GM03348 (cell line): ENCODE data around the gene VAPA.
A peak's percentile ranks its signal among the peaks of the same experiment; 100 is the strongest.

Experiments
- DNase-seq: peaks from one replicate; pipeline ENCODE4 v3.0.0; 2012; ENCODE audit warnings: low spot score

The VAPA gene

DNA sequence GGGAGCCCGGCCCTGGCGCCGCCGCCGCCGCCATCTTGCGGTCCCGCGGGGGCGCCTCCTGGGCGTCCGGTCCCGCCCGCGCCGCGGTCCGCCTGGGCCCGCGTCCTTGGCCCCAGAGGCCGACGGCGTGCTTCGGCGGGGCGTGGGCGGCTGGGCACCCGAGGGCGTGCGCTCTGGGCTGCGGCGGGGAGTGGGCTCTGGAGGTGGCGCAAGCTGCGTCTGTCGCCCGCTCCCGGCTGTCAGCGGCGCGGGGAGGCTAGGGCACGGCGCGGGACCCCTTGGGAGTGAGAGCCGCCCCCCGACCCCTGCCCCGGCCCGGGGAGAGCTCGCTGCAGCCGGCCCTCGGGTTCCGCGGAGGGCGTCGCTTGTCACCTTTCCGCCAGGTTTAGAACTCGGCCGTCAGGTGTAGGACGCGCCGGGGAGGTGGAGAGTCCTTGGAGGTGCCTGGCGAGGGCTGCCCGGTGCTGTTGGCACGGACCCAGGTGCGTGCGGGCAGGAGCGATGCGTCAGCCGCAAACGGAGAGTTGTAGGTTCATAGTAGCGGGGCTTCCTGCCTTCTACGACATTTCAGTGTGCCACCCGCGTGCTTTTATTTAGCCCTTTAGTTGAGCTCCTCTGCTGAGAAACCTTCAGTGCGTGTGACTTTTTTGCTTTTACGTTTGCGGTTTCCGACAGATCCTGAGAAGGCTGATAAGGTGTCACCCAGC is 921 bp downstream of the VAPA start:
- DNase-seq = peak; percentile 86

DNA sequence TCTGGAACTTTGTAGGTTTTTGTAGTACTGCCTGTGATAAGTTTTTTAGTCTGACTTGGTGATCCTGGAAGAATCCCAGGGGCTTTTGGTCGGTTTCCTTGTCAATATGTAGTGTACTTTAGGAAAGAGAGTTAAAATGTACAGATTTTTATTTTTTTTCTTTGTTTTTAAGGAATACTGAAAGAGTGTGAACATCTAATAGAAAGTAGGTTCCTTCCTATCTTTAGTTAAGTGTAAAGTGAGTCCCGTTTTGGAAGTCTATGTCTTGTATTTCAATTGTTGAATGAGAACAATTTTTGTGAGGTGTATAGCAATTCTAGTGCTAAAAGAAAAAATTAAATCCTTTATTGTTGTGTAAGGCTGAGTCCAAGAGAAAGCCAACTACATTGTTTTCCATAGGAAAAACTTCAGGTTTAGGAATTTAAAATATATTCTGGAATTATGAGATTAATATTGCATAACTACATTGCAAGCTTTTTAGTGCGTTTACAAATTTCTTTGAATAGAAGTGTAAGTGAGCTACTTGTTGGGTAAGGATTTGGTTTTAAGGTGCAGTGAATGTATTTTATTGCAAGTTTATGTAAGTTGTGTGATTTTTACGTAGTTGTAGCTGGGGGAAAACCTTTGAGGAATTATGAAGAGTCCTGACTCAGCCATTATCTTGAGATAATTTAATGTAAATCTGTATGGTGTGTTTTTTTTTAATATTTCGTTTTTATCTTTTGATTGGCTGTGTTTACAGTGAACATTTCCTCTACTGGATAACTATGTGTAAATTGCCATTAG is 1.7 kb downstream of the VAPA start:
- DNase-seq = no peak

DNA sequence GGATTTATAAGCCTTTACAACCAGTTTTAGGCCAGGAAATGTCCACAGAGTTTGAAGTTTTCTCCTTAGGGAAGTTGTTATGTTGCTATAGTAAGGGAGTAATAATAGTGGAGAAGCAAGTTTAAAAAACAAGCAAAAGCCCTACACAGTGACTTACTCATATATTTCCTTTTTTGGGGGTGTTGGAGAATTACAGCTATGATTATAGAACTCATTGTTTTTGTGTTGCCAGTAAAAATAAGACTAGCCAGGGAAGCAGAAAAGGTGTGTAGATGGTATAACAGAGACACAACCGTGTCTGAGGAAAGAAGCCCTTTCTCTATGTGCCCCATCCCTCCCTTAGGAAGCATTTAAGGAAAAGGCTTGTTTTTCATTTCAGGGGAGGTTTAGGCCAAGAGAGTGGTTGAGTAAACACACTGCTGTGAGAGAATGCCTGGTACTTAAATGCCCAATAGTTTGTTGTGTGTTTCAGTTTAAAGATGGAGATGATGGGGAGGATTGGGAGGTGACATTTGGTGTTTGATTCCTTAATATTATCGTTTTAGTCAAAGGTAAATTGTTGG is 2.3 kb downstream of the VAPA start:
- no peak for DNase-seq

DNA sequence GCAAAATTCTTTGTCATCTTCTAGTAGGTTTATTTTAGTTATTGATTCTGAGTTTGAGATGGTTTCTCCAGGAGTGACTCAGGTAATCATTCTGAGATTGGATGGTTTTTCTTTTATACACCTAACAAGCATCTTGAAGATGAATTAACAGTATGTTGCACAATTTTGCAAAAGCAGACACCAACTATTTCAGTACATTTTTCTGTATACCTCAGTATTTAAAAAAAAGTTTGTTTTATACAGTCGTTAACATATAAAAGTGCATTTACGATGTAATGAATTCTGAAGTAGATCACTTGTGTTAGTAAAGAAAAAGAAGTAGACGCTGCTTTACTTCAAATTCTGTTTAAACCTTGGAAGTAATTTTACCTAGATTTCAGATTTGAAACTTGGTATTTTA is 3.0 kb downstream of the VAPA start:
- DNase-seq = no peak

DNA sequence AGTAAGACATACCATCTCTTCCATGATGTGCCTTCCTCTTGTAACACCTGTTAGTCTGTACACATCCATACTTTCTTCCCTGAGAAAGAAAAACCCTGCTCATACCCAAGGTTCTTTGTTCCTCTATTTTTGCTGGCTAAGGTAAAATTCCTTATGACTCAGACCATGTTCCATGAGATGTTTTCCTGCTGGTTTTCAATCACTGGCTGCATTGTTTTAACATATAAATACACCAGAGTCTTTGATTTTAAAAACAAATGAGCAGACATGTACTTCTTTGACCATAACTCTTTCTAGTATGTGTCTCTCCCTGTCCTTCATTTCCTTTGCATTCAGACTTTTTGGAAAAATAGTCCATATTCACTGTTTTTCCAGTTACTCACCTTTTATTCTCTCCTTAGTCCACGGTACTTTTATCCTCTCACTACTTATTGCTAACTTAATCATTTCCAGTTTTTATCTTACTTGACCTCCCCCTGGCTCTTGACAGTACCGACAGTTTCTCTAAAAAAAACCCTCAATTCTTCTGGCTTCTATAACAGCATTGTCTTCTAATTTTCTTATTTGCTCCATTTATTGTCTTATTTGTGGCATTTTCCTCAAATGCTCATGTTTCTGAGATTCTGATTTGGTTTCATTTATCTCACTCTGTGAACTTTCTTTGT is 4.3 kb downstream of the VAPA start:
- DNase-seq = peak; percentile 22

DNA sequence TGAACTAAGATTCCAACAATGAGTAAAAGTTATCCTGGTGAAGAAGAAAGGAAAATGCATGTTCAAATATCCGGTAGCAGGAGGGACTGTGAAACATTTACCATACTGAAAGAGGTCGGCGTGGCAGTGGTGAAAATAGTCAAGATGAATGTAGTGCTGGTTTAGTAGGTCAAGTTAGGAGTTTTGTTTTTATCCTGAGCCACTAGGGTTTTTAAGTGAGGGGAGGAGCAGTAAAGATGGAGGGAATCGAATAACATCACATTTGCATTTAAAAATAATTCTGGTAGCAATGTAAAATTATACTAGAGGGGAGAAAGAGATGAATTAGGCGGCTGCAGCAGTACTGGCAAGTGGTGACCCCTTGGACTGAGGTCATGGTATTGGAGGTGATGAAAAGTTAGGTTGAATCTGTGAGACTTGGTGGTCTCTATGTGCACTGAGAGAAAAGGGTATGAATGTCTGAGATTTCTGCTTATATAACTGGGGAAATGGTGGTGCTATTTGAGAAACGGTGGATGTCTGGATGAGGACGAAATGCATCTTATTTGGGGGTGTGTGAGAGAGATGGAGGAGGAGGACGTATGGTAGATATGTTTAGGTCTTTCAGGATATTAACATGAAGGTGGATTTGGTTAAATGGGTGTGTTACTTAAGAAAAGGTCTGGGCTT is 5.9 kb downstream of the VAPA start:
- DNase-seq = no peak

DNA sequence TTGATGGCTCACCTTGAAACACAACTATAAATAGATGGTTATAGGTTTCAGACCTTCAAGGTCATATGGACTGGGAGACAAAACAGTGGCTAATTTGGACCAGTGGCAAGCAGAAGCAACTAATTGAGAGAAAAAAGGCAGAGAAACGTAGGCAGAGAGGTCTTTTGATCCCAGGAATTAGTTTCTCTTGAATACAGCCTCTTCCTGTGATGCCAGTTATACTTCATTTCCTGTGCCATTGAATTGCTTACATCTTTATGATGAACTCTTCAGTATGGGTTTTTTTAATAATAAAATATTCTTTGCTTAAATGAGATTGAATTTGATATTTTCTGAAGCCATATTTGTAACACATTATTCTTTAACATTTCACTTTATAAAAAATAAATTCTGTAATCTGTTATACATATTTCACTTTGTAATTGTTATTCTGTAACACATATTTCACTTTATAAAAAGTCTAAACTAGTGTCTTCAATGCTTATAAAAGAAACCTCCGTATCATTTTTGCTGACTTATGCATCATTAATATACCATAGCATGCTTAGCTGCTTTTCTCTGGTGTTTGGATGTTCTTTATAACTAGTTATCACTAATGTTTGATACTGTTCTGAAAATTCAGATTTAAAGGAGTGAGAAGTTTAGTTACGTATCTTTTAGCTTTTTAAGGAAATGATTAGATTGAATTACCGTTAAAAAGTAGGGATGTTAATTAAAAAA is 8.9 kb downstream of the VAPA start:
- no peak for DNase-seq

DNA sequence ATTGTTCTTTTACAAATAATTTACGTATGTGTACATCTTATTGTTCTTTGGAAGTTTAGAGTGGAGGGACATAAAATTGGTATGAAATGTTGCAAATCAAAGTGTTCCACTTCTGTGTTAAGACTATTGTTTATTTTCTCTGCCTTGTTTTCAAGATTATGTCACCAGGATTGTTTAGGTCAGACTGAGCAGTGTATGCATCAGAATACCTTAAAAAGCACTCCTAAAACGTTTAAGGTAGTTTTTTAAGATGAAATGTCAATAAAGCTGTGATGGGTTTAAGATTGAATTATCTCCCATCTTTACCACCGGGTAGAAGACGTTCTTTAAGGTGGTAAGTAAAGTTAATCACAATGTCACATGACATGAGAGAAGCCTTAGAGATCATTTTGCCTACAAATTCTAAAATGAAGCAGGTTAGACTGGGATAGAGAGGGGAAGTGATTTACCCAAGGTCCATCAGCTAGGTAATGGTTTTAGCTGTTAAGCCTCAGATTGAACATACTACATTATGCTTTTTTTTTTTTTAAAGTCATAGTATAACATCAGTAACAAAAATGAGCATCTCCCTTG is 10.6 kb downstream of the VAPA start:
- DNase-seq = no peak

DNA sequence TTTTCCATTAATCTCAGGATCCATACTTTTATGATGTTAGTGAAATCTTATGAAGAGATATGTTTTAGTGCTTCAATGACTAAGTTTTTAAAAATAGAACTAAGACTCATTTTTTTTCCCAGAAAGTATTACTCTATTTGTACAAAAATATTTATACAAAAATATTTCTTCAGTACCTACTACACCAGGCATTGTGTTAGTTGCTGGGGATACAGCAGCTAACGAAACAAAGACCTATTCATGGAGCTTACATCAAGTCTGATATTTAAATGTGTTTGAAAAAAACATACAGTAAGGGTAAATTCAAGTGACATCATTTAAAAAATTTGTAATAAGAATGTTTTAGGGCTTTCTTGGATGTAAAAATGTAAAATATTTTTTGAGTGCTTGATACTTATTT is 11.6 kb downstream of the VAPA start:
- no peak for DNase-seq

DNA sequence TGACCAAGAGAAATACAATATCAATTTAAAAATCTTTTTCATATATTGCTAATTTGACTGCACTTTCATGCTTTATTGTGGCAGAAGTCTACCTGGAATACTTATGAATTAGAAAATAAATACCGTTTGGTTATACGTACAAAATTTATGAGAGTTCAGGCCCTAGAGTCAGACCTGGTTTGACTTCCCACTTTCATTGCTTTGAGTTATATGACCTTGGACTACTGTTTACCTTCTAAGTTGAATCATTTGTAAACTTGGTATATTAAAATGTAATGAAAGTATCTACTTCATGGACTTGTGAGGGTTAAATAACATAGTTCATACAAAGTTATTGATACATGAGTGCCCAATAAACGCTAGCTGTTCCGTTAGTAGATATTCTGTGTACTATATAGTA is 12.0 kb downstream of the VAPA start:
- no peak for DNase-seq

DNA sequence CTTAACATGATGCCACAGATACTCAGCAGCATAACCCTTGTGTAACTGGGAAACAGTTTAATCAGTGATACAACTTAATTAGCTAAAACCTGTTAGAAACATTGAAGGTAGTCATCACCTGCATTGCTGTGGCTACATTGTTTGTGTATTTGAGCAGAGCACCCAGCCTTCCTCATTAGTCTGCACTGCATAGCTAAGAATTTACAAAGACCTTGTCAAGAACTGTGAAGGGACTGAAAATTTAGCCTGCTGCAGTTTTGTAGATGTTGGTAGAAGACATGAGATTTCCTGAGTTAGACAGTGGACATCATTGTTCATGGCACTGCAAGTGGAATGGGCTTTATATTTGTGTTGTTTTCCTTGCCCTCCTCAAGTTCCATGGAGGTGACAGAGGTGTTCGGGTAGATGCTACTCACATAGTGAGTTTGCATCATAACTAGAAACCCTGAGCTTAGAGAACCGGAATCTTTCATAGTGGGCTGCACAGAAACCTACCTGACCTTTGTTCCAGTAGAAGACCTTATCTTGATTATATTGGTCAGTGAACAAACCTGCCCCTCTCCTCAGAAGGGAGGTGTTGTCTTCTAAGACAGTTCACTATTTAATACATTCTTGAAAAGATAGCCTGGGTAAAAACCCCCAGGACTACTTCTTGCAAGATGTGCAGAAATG is 12.5 kb downstream of the VAPA start:
- DNase-seq = no peak

DNA sequence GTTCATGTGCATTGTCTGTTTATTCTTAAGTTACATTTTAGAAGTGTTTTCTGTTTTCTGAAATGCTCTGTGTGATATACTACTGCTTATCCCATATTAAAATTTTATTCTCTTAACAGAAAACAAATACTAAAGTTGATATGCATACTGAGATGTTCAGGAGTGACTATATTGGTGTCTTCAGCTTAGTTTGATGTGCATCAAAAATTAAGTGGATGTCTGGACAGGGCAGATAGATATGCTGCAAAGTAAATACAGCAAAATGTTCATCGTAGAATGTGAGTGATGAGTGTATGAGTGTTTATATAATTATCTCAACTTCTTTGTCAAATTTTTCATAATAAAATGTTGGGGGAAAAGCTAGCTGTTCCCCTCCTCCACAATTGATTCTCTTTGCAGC is 13.2 kb downstream of the VAPA start:
- DNase-seq = no peak

DNA sequence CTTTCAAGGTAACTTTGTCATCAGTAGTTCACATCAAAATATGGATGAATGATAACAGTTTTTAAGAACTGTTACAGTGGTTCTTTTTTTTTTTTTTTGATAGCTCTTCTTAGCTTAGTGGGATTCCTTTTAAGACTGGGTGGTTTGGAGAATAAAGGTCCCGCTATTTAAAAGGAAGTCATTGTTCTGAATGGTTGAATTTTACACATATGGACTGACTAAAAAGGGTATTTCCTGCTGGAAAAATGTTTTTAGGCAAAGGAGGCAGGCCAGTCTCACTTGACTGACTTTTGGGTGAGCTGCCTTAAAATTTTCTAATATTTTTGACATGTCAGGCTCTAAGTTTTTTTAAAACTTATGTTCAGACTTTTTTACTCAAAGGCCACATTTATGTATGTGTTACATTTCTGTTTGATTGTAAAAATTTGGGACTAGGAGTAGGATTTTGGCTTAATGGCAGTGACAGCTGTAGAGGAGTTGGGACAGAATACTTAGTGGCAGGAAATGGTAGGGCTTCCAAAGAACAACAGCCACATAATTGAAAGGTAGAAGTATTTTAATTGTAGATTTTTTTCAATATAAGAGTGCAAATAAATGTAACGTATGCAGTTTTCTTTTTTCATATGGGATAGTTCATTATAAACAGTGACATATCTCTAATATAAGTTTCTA is 13.7 kb downstream of the VAPA start:
- DNase-seq = no peak

DNA sequence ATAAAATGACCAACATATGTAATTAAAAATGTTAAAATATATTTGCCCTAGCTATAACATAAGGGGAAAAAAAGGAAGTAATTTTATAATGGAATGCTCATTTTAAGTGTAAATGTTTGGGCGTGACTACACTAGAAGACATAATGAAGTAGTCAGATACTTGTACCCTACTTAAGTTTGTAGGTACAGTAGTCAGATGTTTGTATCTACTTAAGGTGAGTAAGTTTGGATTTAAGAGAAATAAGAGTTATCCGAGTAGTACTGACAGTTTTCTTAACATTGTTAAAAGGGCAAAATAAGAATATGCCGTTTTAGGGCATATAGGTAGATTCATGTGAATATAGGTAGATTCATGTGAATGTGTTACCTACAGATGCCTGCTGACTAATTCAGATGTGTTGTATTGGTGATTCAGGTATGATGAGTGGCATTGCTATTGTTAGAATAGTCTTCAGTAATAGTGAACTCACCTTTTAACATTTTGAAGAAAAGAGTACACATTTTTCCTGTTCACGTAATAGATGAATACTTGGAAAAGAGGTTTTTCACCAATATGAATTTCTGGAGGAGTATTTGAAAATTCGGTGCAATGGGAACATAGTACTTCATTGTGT is 14.9 kb downstream of the VAPA start:
- no peak for DNase-seq

DNA sequence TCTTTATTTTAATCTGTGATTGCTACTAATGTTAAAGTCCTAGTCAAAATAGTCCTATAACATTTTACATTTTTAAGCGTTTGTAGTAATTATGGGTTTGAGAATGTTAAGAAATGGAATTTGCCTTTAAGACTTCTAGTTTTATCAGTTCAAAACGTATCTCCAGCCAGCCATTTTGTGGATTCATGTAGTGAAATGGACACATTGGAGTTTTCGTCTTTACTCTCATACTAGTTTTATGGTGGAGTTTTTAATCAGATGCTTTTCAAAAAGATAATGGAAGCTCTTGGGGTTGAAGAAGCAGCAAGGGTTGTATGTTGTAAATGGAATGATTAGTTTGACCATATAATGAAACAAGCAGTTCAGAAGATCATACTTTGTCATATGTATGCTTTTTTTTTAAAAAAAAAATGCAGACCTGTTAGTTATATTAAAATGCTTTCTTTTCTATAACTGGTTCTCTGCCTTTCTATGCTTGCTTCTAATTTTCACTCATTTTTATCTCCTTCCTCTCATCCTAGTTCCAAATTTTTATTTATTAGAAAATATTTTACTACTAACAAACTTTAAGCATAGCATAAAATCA is 16.6 kb downstream of the VAPA start:
- no peak for DNase-seq

DNA sequence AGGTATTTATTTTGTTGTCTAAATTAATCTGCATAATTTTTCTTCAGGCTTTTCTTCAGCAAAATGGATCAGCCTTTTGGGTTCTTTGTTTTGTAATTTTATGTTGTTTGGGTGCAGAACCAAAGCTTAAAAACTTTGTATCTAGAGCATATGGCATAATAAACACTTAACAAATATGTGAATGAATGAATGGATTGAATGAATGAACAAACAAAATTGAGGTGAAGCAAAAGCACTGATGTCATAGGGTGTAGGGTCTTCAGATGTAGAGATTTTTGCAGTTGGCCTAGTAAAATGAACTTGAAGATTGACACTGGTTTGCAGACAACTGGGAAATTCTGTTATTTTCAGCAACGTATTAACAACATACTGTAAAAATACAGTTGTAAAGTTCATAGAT is 17.3 kb downstream of the VAPA start:
- no peak for DNase-seq

DNA sequence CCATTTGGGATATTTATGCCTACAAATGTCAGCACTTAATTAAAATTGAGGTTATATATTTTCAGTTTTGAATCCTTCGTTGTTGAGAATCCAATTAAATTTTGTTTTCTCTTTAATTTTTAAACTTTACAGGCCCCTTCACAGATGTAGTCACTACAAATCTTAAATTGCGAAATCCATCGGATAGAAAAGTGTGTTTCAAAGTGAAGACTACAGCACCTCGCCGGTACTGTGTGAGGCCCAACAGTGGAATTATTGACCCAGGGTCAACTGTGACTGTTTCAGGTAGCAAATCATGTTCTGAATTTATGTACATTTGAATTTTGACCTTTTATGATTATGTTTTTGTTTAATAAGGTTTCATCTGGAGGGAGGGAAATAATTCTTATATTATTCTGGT is 17.9 kb downstream of the VAPA start:
- DNase-seq = no peak

DNA sequence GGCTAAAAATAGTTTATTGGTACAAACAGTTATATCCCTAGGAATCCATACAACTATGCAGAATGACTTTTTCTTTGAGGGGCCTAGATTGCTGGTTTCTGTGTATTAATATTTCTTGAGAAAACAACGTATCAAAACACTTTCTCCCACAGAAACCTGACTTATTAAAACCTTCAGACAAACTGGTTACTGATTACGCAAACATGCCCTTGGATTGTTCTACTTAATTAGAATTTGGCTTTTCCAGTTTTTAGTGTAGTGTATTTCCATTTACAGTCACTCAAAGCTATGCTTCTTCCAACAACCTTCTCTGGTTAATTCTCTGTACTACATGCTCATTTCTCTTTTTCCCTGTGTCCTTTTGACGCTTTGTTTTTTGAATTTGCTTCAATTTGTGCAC is 20.0 kb downstream of the VAPA start:
- DNase-seq = no peak

DNA sequence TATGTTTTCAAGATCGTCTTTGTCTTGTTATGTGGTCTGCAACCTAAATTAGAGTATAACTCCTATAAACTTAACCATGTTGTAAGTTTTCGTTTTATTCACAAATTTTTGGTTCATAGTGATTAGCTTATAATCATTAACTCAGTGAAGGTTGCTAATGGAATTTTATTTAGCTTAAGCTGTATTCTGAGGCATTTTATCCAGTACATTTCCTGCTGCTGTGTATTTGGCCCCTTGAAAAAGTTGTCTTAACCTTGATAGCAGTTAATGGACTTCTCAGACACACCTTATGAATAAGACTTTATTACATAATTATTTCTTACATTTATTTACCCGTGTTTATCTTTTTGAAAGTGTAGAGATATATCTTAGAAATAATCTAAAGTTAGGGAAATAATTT is 20.5 kb downstream of the VAPA start:
- no peak for DNase-seq
